Measurements from ENCODE around the gene RASSF3.
"Not testable (repeated sequence)": the region's sequence is repeated elsewhere in the genome, so short reads cannot be mapped to it uniquely, and the experiment has no call there.

Gene RASSF3

DNA sequence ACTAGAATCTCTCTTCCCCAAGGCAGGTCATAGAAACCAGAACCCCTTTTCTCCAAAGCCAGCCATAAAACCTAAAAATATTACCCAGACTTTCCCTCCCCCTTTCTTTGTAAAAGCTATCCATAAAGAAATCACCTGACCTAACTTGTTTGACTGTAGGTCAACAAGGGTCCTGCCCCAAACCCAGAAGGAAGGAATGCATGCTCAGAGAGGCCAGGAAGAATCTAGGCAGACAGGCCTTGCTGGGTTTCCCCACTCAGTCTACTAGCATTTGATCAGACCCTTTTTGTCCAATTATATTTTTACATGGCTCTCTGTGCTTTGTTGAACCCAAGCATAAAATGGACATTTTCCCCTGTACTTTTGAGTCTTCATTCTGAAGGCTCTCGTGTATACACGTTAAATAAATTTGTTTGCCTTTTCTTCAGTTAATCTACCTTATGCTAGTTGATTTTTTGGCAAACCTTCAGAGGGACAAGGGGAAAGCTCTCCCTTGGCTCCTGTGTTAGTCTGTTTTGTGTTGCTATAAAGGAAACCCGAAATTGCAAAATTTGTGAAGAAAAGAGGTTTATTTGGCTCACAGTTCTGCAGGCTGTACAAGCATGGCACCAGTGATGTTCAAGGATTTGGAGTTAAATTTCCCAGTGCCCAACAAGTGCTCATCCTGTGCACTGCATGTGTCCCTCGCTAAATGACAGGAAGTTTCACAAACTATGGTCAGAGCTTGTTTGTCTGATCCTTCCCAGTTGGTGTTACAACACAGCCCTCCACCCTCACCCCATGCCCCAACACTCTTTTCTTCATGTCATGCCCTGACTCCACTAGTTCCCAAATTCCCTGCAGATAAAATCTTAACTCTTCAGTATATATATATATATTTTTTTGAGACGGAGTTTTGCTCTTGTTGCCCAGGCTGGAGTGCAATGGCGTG lies 14.2 kb upstream of the RASSF3 start:
- DNase-seq (ENCODE audit: low read depth in 1 of 2, low spot score in 1 of 2) = no peak

DNA sequence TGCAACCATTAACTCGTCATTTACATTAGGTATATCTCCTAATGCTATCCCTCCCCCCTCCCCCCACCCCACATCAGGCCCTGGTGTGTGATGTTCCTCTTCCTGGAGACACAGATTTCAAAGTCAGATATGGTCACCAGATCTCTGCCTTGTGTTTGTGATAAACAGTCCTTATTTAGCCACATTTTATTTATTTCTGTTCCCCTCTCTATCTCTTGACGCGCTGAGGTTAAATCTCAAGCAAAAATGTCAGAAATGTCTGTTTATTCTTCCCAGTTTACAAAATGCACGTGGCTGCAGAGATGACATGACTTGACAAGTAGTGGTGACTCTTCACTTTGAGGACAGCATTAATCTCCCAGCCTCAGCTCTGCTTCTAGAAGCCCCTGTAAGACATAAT lies 11.5 kb upstream of the RASSF3 start:
- DNase-seq (ENCODE audit: low read depth in 1 of 2, low spot score in 1 of 2) = no peak

DNA sequence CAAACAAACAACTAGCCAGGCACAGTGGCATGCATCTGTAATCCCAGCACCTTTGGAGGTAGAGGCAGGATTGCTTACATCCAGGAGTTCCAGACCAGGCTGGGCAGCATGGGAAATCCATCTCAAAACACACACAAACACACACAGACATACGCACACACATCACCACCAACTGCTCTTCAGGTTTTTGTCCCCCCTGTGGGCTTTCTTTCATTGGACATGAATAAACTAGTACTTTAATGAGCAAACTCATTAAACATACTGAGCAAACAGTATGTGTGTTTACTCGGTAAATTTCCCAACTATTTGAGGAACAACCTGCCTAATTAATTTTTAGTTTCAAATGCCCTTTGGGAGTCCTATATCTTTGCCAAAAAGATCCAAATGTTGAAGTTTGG lies 10.1 kb upstream of the RASSF3 start:
- no peak for DNase-seq (ENCODE audit: low read depth in 1 of 2, low spot score in 1 of 2)

DNA sequence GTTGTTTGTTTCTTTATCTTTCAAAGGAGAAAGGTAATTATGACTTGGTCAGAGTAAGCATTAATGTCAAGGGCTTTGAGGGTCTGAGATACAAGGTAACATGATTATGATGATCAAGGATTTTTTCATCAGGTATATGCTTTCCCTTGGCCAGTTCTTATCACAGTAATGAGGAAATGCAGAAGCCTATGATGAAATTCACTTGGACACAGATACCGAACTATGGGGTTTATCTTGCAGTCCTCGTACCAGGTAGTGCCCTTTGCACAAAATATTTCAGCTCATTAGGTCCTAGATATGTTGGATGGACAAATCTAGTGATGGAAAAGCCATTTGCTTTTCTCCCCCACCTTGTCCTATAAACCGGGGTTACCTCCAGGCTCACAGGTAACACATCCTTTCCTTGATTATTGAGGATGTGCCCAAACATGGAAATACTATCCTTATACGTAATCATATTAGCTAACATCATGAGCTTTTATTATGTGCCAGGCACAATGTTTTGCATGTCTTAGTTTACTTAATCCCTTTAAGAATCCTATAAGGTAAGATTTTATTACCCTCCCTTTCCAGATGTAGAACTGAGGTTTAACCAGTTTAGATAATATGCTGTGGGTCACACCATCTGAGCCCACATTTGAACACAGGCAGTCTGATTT lies 7.0 kb upstream of the RASSF3 start:
- no peak for DNase-seq (ENCODE audit: low read depth in 1 of 2, low spot score in 1 of 2)

DNA sequence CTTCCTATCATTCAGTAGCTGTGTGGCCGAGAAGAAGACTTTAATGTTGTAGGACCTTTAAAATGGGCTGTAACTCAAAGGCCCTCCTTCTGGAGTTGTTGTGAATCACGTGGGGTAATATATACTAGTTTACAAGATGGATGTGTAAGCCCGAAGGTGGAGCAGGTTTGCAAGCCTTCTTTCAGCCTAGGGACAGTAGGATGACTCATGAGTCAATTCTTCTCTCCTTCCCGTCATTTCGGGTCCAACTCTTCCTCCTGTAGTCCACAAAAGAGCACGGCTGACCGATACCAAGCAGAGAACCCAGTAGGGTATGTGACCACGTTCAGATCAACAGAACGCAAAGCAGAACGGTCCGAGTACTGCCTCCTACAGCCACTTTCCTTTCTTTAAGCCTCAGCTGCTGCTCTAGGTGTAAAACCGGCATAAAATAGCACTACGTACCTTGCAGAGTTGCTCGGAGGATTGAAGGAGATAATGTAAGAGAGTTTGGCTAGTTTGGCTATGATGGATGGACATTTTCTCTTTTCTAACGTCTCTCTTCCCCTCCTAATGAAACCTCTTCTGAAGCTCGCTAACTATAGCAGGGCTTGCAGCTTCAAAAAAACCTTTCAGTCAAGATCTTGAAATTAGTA lies 1.3 kb upstream of the RASSF3 start:
- DNase-seq (ENCODE audit: low read depth in 1 of 2, low spot score in 1 of 2) = peak in 1 of 2 donors; percentile 17

DNA sequence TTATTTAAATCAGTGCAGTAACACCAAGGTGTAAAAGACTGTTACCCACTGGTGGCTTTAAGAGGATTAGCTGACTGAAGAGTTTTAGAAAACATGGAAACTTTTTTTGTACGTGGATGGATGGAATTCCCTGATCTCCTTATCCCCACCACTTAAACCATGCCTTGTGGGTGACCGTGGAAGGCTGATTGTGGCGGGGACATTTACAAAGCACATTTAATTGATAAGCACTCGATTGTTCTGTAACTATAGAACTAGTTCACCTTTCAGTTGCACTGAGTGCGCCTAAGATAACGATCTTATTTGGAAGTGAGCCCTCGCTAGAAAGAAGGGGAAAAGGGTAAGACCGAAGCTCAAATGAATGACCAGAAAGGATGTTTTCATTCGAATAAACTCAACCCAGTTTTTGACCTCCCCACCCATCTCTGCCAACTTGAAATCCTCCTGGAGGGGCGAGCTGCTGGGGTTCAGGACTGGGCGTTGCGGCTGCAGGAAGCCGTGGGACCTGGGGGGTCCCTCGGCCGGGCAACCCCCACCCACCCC lies 688 bp upstream of the RASSF3 start:
- no peak for DNase-seq (ENCODE audit: low read depth in 1 of 2, low spot score in 1 of 2)

DNA sequence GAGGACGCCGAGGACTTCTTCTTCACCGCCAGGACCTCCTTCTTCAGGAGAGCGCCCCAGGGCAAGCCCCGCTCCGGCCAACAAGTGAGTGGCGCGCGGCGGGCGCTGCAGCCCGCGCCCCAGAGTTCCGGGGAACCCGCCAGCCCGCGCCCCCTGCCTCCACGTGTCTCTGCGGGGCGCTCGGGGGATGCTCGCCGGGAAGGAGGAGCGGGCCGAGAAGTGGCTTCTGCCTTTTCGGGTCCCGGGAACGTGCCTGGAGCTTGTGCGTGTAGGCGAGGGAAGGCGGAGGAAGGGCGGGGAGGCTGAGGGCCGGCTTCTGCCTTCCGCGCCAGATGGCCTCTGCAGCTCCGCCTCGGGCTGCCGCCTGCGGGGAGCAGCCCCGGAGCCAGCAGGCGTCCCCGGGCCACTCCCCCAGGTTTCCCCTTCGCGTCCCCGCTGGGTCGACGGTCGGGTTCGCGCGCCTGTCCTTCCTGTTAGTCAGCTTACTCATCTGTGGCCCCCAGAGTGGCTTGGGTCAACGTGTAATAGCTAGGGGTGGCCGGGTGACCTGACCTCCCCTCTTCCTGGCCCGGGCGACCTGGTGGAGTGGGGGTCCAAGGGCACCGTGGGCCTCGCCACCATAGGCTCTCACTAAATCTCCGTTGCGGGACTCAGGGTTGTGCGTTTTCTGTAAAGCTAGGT lies 505 bp downstream of the RASSF3 start:
- DNase-seq (ENCODE audit: low read depth in 1 of 2, low spot score in 1 of 2) = peak; percentile 44 to 51

DNA sequence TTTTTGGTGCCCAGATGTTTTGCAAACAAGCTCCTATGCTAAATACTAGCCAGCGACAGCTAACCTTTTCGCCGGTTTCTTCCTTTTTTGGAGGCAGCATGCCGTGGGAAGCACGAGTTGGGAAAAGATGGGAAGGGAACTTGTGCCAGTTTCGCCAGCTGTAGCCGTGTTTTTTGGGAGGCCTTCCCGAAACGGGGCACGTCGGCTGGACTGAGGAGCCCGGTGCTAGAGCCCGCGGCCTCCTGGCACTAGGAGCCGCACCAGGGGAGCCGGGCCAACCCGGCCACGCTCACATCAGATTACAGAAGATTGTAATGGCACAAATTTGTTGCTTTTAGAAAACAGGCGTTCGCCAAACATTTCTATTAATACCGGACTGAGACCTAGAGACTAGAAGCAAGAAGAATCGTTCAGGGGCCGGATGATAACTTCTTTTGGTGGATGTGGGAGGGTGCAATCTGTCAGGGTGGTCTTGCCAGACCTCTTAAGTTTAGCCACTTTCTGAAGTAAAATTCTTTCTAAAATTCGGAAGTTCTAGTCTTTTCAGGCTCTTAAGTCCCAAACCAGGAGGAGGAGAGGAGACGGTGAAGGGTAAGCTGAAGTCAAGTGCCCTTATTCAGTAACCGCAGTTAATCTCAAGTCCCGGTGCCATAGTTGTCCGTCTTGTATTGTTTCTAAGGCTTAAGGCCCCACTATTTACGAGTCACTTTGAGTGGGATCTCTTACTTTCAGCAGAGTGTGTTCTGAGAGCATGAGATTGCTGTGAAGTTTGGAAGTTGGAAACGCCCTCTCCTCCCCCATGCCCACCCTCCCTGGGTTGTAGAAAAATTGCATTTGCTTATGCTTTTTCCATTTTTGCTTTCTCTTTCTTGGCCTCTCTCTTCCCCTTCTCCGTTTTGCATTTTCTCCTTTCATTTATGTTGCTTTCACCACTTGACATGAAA lies 1.3 kb downstream of the RASSF3 start:
- no peak for DNase-seq (ENCODE audit: low read depth in 1 of 2, low spot score in 1 of 2)

DNA sequence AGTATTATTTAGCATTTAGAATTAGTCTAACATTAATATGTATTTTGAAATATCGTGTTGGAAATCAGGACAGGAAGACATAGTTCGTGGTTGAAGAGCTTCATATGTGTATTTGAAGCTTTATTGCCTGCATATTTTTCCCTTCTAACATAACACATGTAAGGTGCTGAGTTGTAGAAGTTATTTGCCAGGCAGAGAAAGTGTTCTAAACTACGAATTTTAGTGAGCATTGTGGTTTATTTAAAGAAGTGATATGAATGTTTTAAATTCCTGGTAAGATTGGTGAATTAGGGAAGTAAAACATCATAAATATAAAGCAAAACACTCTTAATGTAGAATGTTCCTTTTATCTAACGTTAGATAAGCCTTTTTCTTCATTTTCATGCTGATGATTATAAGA lies 2.5 kb downstream of the RASSF3 start:
- DNase-seq (ENCODE audit: low read depth in 1 of 2, low spot score in 1 of 2) = no peak

DNA sequence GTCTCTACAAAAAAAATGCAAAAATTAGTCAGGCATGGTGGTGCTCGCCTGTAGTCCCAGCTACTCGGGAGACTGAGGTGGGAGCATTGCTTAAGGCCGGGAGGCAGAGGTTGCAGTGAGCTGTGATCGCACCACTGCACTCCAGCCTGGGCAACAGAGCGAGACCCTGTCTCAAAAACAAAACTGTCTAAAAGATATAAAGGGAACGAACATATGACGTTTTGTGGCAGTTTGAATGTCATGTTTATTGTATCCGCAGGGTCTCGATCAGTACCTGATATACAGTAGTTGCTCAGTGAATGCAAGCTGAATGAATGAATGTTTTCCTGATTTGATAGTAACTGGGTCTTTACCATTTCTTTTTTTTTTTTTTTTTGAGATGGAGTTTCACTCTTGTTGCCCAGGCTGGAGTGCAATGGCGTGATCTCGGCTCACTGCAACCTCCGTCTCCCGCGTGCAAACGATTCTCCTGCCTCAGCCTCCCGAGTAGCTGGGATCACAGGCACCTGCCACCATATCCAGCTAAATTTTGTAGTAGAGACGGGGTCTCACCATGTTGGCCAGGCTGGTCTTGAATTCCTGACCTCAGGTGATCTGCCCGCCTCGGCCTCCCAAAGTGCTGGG lies 3.6 kb downstream of the RASSF3 start:
- DNase-seq (ENCODE audit: low read depth in 1 of 2, low spot score in 1 of 2) = not testable (repeated sequence)

DNA sequence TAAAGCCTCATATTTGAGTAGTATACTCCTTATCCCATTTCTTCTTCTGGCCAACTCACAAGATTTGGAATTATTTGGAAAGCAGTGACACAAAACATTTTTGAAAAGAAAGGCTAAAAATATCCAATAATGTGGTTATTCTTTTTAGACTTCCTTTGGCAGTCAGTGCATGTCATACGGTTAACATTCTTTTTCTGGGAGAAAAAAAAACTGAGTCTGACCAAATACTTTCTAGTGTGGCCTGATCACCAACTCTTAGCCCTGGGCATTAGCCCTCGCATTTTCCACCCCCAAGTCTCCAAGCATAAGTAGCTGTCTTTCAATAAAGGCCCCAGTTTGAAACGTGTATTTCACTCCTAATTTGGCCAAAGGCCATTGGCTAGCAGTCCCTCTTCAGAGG lies 5.9 kb downstream of the RASSF3 start:
- DNase-seq (ENCODE audit: low read depth in 1 of 2, low spot score in 1 of 2) = no peak

DNA sequence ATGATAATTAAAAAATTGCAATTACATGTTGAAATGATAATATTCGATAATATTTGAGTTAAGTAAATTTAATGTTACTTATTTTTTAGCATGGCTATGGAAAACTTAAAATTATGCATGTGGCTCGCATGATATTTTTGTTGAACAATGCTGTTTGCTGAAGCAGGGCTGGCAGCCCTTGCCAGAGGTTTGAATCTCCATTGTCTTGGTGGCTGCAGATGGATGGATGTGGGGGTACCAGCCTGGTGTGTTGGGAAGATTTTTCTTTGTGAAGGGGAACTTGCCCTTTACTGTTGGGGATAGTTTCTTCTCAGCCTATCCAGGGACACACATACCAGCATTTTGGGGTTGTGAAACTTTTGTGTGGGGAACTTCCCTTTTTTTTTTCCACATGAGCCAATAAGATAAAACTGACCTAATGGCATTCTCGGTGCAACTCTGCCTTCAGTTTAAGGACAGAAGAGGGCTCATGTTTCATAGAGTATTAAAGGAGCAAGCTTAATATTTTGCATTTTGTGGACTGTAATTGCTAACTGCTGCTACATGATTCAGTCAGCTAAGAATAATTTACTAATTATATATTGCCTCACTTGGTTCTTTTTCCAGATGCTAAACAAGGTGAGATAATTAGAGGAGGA lies 8.8 kb downstream of the RASSF3 start:
- DNase-seq (ENCODE audit: low read depth in 1 of 2, low spot score in 1 of 2) = no peak

DNA sequence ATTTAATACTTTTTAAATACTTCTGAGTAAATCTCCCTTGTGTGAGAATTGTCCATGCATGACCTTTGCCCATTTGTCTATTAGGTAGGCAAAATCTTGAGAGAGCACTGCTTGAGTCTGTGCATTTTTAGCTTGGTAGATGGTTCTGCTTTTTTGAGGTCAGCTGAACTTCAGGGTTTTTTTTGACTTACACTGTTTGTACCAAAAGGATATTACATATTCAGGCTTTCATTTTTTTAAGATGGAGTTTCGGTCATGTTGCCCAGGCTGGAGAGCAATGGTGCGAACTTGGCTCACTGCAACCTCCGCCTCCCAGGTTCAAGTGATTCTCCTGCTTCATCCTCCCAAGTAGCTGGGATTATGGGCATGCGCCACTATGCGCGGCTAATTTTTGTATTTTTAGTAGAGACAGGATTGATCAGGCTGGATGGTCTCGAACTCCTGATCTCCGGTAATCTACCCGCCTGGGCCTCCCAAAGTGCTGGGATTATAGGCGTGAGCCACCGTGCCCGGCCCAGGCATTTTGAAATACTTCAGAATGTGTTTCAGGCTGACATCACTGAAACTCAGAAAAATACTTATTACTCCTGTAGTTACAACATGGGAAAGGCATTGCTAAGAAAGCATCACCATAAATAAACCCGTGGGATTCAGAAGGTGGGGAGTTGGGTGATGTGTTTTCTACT lies 11.1 kb downstream of the RASSF3 start:
- DNase-seq (ENCODE audit: low read depth in 1 of 2, low spot score in 1 of 2) = no peak

DNA sequence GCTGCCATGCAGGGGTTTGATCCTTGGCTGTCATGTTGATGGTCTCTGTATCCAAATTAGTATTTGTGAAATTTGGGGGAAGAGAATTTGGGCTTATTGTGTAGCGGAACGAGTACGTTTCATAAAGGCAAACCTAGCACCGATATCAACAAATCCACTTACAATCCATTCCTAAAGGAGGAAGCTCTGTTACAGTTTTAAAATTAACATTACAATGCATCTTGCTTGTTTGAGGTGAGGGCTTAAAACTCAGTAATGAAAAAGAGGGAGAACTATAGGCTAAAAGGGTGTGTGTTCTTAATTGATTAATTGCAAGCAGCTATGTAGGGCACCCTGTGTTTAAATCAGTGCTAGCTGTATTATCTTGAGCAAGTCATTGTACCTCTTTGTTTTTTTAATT lies 13.7 kb downstream of the RASSF3 start:
- DNase-seq (ENCODE audit: low read depth in 1 of 2, low spot score in 1 of 2) = no peak

DNA sequence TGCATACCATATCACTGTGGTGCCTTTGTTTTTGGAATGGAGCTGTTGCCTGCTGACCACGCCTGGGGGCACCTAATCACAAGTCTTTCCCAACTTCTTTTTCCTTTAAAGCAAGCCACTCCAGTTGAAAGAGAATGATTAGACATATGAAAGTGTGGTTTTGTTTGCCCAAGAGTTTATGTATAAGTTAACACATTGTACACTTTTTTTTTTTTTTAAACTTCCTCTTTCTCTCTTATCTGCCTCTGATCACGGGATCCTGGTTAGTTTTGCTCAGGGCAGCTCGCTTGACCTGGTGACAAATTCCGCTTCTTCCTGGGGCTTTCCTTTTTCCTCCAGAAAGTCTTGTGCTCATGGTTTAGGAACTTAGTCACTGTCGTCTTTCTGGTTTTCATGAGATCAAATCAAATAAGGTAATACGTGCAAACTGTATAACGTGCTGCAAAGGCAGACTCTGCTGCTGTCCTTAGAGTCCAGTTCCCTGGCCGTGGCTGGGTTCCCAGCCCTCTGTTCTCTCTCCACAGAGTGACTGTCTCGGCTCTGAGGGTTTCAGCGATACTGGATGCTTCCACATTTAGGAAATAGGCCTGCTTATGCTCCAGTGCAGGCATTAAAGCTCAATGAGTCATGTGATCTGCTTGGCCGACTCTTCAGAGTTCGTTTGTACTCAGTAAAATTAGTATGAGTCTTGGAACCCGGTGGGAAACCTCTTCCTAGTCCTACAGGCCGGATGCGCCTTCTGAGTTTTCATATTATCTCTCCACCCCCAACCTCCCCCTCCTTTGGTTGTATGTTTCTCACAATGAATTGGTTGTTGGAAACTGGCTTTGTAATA lies 15.2 kb downstream of the RASSF3 start:
- DNase-seq (ENCODE audit: low read depth in 1 of 2, low spot score in 1 of 2) = no peak

DNA sequence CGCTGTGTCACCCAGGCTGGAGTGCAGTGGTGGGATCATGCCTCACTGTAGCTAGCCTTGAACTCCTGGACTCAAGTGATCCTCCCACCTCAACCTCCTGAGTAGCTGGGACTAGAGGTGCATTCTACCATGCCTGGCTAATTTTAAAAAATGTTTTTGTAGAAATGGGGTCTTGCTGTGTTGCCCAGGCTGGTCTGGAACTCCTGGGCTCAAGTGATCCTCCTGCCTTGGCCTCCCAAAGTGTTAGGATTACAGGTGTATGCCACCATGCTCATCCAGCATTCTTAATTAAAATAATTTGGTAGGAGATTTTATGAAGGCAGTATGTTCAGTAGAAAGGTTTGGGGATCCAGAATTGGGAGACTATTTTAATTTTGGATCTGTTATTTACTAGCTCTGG lies 16.3 kb downstream of the RASSF3 start:
- DNase-seq (ENCODE audit: low read depth in 1 of 2, low spot score in 1 of 2) = not testable (repeated sequence)

DNA sequence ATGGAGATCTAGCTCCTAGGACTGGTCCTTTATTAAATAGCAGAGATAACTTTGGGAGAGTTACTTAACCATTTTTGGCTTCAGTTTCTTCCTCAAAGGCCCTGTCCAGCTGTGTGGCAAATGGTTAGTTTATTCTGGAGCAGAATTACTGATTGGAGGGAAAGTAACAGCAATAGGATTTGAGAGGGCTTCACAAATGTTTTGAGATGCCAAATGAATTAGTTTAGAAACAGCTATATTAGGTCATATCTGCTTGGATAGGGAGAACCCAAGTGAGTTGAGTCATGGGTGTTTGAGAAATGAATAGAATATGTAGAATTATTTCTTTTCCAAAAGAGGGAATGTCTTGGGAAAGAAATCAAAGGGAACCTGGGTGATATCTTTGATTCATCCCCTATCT lies 17.5 kb downstream of the RASSF3 start:
- no peak for DNase-seq (ENCODE audit: low read depth in 1 of 2, low spot score in 1 of 2)

DNA sequence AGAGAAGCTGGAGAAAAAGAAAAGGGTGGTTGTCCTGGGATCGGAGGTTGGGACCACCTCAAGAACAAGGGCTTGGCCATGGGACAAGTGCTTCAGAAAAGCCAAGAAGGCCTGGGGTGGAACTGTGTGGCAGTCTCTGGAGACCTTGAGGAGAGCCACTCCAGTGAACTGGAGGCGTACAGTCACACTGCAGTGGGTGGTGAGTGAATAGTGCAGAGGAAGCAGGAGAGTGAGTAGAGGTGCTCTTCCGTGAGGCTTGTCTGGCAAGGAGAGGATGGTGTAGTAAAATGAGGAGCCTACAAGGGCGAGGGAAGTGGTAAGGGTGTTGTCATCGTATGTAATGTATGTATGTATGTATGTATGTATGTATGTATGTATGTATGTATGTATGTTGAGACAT lies 20.9 kb downstream of the RASSF3 start:
- no peak for DNase-seq (ENCODE audit: low read depth in 1 of 2, low spot score in 1 of 2)
